Spinal cord (tissue), 10 donors: ENCODE results near the gene SDK2. TPM values are rescaled to one million over a fixed set of nuclear protein-coding genes. Genes with fewer than 3 reads are reported as not detected.

Experiments used
- DNase-seq, 6 donors: peaks; one replicate each; pipeline versions ENCODE4 v3.0.0 to v3.0.0-alpha.2; 2013 to 2015; ENCODE audit warnings: low spot score in 6 of 6, low read depth in 4 of 6
- H3K27ac ChIP-seq: one replicate; pipeline ENCODE4 v1.5.1; 2013; ENCODE audit warnings: low read depth, low read length, control low read depth
- H3K27me3 ChIP-seq: one replicate; pipeline ENCODE4 v1.6.1; 2013; ENCODE audit warnings: low read length; ENCODE audit not compliant: control insufficient read depth, insufficient read depth
- H3K36me3 ChIP-seq: one replicate; pipeline ENCODE4 v1.6.1; 2013; ENCODE audit warnings: low read length; ENCODE audit not compliant: control insufficient read depth, insufficient read depth
- H3K4me1 ChIP-seq: one replicate; pipeline ENCODE4 v1.6.1; 2013; ENCODE audit warnings: low read length; ENCODE audit not compliant: control insufficient read depth, insufficient read depth
- H3K4me3 ChIP-seq: one replicate; pipeline ENCODE4 v1.5.1; 2013; ENCODE audit warnings: low read depth, low read length, control low read depth
- H3K9me3 ChIP-seq: one replicate; pipeline ENCODE4 v1.6.1; 2013; ENCODE audit warnings: low read length; ENCODE audit not compliant: control insufficient read depth, insufficient read depth
- WGBS: methylation state at CpG from one replicate; pipeline ENCODE4 v1.1.5; 2013; ENCODE audit warnings: missing lambda C conversion rate; ENCODE audit not compliant: insufficient coverage; 5-methylcytosine and 5-hydroxymethylcytosine counted together
- polyA plus RNA-seq, 2 donors: library from polyadenylated mRNA; unstranded; fragments of 120-200 nt; gene quantifications; one replicate each; pipeline ENCODE4 v1.2.1, GENCODE V29; 2013; ENCODE audit not compliant: insufficient read length in 2 of 2
- total RNA-seq, 2 donors: library from RNA; depleted of rRNA in 1 of 2; stranded (reverse); fragments of 120-200 nt in 1 of 2; fragments of >200 nt in 1 of 2; gene quantifications; one replicate each; pipeline versions ENCODE4 v1.2.3 to v1.2.4, GENCODE V29; 2013 to 2014
- donor health status: healthy.

SDK2 gene
- total and polyA plus RNA-seq, 4 donors, result 10.9 to 14.4 (median 12.7) TPM

- Histone ChIP-seq H3K4me3 (no peak overlapping the region), H3K4me1 (peaks cover 45% of the 10 kb centered on the region), H3K27ac (no peak overlapping the region), H3K27me3 (peaks cover 7% of the 10 kb centered on the region), H3K9me3 (no peaks in the 10 kb centered on the region), H3K36me3 (no peaks in the 10 kb centered on the region)
- DNase-seq, result peak in 1 of 6 donors; percentile 76
- WGBS, result 84% methylated on average over 12 of the region's 12 CpGs
Measured at GRCh38 chr17:73647301-73647695, 3.1 kb upstream of the SDK2 start.

- Histone ChIP-seq H3K36me3 (no peaks in the 10 kb centered on the region), H3K27me3 (peaks cover 10% of the 10 kb centered on the region), H3K27ac (no peak overlapping the region), H3K9me3 (no peaks in the 10 kb centered on the region), H3K4me1 (peaks cover 52% of the 10 kb centered on the region), H3K4me3 (no peak overlapping the region)
- 60% methylated on average over 14 of the region's 19 CpGs for WGBS
- peak in 2 of 6 donors; percentile 77 to 91 for DNase-seq
Measured at GRCh38 chr17:73646409-73647300, 2.4 kb upstream of the SDK2 start.

DNA sequence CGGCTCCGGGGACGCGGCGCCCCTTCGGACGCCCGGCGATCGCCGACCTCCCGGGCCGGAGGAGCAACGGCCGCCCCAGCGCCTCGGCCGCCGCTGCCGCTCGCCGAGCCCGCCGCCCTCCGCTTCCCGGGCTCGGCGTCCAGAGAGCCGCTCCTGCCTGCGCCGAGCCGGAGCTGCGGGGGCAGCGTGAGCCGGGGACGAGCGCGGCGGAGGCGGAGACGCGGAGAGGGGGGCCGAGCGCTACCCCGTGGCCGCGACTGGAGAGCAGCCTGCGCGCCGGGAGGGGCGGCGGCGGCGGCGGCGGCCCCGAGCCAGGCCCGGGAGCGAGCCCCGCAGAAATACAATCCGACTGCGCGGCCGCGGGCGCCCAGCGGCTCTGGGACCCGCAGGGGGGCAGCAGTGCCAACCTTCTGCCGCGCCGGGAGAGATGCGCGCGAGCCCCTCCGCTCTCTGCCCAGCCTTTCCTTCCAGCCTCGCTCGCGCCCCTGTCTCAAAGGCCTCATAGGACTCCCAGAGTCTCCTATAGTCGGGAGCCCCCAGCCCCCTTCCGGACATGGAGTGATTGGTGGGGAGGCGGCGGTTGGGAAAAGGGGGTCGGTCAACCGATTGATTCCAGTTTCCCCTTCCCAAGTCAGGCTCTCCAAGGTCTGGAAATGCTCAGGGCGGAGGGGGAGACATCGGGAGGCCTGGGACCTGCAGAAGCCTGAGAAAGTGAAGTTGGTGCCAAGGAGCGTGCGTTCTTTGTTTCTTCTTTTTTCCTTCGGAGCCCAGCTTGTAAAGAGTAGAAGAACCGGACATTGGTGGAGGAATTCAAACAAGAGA lies 1.0 kb upstream of the SDK2 start:
- DNase-seq, result peak in 4 of 6 donors; percentile 67 to 95 (median 84)
- no peaks in the 10 kb centered on the region for H3K36me3 ChIP-seq
- peaks cover 66% of the 10 kb centered on the region for H3K4me1 ChIP-seq
- no peaks in the 10 kb centered on the region for H3K9me3 ChIP-seq
- H3K27me3 ChIP-seq, result peaks cover 10% of the 10 kb centered on the region
- peak overlapping the region; percentile 71 for H3K27ac ChIP-seq
- WGBS, result 1% methylated on average over 78 of the region's 90 CpGs
- peak overlapping the region; percentile 35 for H3K4me3 ChIP-seq

GRCh38 chr17:73643852-73644144 lies 447 bp downstream of the SDK2 start:
- 0% methylated on average over 5 of the region's 13 CpGs for WGBS
- H3K36me3 ChIP-seq, result no peaks in the 10 kb centered on the region
- H3K27me3 ChIP-seq, result peaks cover 10% of the 10 kb centered on the region
- peaks cover 80% of the 10 kb centered on the region for H3K4me1 ChIP-seq
- H3K9me3 ChIP-seq, result no peaks in the 10 kb centered on the region
- H3K4me3 ChIP-seq, result peak overlapping the region; percentile 74
- peak overlapping the region; percentile 54 for H3K27ac ChIP-seq
- DNase-seq, result no peak

DNA sequence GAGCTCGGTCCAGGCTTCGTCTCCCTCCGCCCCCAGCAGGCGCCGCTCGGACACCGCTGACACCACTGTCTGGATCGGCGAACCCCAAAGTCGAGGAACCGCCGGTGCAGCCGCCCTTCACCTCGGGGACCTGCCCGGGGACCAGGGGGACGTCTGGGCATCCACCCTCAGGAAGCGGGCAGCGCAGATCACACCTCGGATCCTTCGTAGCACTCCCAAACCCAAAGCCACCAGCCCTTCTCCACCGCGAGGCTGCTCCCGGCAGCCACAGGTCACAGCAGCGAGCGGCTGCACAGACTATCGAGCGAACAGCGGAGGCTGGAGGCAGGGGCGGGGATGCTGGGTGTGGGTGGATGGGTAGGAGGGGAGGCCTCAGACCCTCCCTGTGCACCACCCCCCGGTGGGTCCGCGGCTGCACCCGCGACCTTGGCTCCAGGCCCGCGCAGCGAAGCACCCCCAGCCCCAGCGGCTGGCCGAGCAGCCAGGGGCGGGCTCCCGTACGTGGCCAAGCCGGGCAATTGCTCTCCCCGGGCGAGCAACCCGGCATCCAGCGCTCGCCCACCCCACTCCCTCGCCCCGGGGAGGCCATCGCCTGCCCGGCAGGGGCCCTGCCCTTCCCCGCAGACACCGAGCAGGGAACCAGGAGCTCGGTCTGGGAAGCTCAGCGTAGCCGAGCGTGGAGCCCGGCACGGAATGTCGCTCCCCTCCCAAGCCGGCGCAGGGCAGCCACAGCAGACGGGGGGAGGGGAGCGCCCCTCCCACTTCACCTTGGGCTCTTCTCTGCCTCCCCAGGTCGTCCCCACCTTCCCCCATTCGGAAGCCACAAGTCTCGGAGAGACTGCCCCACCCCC lies 1.0 kb downstream of the SDK2 start:
- H3K36me3 ChIP-seq, result no peaks in the 10 kb centered on the region
- no peaks in the 10 kb centered on the region for H3K9me3 ChIP-seq
- 0% methylated on average over 58 of the region's 68 CpGs for WGBS
- H3K27ac ChIP-seq, result peak overlapping the region; percentile 33
- peaks cover 83% of the 10 kb centered on the region for H3K4me1 ChIP-seq
- H3K27me3 ChIP-seq, result peaks cover 10% of the 10 kb centered on the region
- peak overlapping the region; percentile 74 for H3K4me3 ChIP-seq
- peak in 2 of 6 donors; percentile 62 to 79 for DNase-seq

- 6% methylated on average over 7 of the region's 11 CpGs for WGBS
- Histone ChIP-seq H3K27ac (peak overlapping the region; percentile 33), H3K36me3 (no peaks in the 10 kb centered on the region), H3K4me1 (peaks cover 87% of the 10 kb centered on the region), H3K27me3 (peaks cover 10% of the 10 kb centered on the region), H3K4me3 (peak overlapping the region; percentile 74), H3K9me3 (no peaks in the 10 kb centered on the region)
- no peak for DNase-seq
Measured at GRCh38 chr17:73642659-73643000, 1.6 kb downstream of the SDK2 start.

DNA sequence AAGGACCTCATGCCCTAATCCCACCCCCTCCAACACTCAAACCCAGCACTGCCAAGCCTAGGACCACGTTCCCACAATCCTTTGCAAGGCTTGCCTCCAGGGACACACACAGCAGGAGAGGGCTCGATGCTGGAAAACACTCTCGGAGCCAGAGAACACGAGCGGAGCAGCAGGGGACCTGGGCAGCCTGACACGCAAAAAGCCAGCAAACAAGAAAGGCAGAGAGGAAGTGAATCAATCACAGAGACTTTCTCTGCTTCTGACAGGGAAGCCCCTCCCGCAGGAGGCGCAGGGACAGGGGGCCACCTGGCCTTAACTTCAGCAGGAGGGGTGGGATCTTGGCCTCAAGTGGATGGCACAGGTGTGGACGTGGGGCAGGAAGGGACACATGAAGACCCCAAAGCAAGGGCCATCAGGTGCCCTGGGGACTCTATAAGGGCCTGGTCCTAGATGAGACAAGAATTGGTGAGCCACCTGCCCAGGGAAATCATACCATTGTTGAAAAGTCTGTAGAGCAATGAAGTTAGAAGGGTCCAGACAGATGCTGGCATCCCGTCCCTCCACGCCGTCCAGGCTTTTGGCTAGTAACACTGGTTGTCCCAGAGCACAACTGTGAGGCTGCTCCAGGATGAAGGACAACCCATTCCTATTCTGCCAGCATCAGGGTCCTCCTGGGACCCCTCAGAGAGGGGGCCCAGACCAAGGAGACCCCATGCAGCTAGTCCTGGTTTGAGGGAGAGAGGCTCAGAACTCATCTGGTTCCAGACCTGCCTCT lies 2.2 kb downstream of the SDK2 start:
- H3K36me3 ChIP-seq, result no peaks in the 10 kb centered on the region
- peaks cover 8% of the 10 kb centered on the region for H3K27me3 ChIP-seq
- peak overlapping the region; percentile 74 for H3K4me3 ChIP-seq
- H3K27ac ChIP-seq, result no peak overlapping the region
- H3K4me1 ChIP-seq, result peaks cover 81% of the 10 kb centered on the region
- peak in 2 of 6 donors; percentile 62 to 65 for DNase-seq
- WGBS, result 40% methylated on average over 12 of the region's 12 CpGs
- H3K9me3 ChIP-seq, result no peaks in the 10 kb centered on the region

DNA sequence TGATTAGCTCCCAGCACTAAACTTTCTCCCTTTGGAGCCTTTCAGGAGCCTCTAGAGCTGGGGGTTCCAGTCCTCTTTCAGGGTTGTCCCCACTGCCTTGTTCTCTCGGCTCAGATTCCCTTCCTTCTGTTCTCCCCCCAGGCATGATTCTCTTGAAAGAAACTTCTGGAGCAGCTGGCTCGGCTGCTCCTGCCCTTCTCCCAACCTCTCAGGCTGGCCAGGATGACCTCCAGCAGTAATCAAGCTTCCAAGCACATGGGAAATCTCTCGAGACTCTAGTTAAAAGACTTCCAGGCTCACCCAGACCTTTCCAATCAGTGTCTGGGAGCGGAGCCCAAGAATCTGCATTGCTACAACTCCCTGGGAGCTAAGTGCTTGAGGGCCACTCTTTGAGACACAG lies 3.6 kb downstream of the SDK2 start:
- no peak for DNase-seq
- Histone ChIP-seq H3K9me3 (no peaks in the 10 kb centered on the region), H3K36me3 (no peaks in the 10 kb centered on the region), H3K4me1 (peaks cover 68% of the 10 kb centered on the region), H3K4me3 (no peak overlapping the region), H3K27me3 (peaks cover 8% of the 10 kb centered on the region), H3K27ac (peak overlapping the region; percentile 15)
- 54% methylated on average over 4 of the region's 4 CpGs for WGBS

DNA sequence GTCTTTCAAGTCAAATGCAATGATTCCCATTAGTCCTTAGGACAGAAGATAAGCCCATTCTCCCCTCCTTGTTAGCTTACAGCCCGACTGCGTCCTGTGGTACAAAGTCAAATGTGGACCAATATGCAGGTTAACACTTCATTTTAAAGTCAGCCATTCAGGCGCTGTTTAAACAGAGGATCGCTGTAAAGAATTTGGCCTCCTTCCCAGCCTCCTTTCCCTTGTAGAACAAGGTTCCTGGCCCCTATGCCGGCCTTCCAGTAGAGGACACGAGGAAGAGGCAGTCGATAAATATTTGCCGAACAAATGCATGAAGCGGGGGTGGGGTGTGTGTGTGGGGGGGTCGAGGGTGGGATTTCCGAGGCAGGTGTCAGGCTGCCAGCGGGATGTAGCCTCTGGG lies 4.3 kb downstream of the SDK2 start:
- Histone ChIP-seq H3K4me3 (no peak overlapping the region), H3K27me3 (peaks cover 8% of the 10 kb centered on the region), H3K9me3 (no peaks in the 10 kb centered on the region), H3K27ac (peak overlapping the region; percentile 15), H3K4me1 (peaks cover 63% of the 10 kb centered on the region), H3K36me3 (no peaks in the 10 kb centered on the region)
- 30% methylated on average over 9 of the region's 12 CpGs for WGBS
- DNase-seq, result peak in 2 of 6 donors; percentile 76 to 77
